Left cardiac atrium (tissue), 4 donors: ENCODE data around the gene PMEL. TPM values are rescaled to one million over a fixed set of nuclear protein-coding genes. Genes with fewer than 3 reads are reported as not detected.

Experiments
- ATAC-seq, 2 donors: fragments of 200-7000 bp; cut with Tn5 transposase; one replicate each; pipeline ENCODE4 v1.9.1; 2020; ENCODE audit warnings: mild to moderate bottlenecking in 2 of 2, moderate library complexity in 2 of 2
- DNase-seq: peaks from one replicate; pipeline ENCODE4 v3.0.0-alpha.2; 2020
- intact Hi-C, 2 donors: fragments of 100-400 bp; cut with DNase I; formaldehyde crosslinking; loops; one replicate each; pipeline versions ENCODE4 v1.14.1 to v1.15.1; 2022 to 2023
- total RNA-seq, 2 donors: library from RNA; stranded (reverse); fragmentation: NEBNext Ultra II Directional; extraction: Animal tissue kit (Norgen Biotek cat#: 25700); gene quantifications; one replicate each; pipeline ENCODE4 v1.2.1, GENCODE V29; 2021
- donor health status: DM: no; HTN: yes; CAD: no.
- donor health status: DM: no; HTN: yes; CAD: no; lungs with severe emphysema.
- donor health status: DM: yes; HTN: yes; CAD: no.
- donor health status: Dilated cardiomyopathy.

PMEL gene
- total RNA-seq, 2 donors from 2014 or later: 0.65 to 0.81 TPM

DNA sequence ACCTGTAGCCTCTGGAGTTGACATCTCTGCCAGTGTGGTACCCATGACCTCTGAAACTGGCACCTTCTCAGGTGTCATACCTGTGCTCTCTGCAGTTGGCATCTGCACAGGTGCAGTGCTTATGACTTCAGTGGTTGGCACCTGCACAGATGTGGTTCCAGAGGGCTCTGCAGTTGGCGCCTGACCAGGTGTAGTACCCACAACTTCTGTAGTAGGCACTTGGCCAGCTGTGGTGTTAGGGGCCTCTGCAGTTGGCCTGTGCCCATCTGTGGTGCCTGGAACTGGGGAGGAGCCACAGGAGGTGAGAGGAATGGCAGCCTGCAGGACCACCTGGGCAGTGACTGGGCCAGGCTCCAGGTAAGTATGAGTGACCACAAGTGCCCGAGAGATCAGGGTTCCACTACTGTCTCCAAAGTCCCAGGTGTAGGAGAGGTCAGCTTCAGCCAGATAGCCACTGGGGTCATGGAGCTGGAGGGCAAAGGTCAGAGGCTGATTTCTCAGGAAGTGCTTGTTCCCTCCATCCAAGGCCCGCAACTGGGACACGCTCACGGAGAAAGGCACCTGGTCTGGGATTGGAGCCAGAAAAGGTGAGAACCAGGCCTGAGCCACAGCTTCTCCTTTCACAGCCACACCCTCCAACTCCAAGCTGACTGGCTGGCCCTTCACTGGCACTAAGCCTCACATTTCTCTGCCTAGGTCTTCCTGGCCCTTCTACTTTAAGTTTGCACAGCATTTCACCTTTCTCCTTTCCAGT lies 8.6 kb downstream of the PMEL start:
- ATAC-seq (no peak), DNase-seq (no peak)
- intact Hi-C loops: no loop called here

DNA sequence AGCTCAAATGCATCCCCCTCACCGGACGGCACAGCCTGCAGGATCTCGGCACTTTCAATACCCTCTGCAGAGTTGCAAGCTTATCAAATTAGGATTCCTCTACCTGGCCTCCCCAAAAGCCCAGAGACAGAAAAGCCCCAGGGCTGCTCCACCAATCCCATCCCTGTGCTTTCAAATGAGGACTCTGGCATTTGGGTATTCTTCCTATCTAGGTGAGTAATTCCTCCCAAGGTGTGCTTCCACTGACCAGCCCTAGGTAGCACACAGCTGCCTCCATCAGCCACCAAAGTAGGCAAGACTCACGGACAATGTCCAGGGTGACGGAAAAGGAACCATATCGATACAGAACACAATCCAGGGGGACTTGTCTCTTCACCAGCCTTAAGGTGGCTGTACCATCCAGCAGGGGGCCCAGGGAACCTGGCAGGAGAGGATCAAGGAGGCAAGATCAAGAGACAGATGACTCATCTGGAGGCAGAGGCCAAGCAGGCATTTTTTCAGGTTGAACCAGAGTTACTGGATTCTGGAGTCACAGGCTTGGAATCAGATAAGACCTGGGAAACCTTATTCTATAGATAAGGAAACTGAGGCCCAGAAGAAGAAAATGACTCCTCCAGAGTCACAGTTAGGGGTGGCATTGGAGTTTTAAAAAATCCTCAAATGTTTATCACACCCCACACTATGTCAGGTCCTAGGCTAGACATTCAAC lies 9.9 kb downstream of the PMEL start:
- intact Hi-C loops: no loop called here
- DNase-seq: no peak
- ATAC-seq: peak in 1 of 2 donors; percentile 65

DNA sequence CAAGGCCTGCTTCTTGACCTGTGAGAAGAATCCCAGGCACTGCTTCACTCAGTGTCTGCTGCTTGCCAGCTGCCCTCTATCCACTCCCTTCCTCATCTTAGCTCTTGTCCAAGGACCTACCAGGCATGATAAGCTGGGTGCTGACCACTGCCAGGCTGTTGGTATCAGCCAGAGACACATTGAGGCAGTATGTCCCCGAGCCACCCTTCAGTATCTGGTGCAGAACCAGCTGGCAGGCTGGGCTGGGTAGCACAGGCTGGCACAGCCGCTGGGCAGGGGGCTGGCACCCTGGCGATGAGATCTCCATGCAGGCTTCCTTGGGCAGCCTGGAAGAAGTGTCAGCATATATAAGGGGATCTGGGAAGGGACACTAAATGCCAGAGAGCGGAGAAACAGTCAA lies 10.5 kb downstream of the PMEL start:
- intact Hi-C loops: no loop called here
- DNase-seq (no peak), ATAC-seq (no peak)

DNA sequence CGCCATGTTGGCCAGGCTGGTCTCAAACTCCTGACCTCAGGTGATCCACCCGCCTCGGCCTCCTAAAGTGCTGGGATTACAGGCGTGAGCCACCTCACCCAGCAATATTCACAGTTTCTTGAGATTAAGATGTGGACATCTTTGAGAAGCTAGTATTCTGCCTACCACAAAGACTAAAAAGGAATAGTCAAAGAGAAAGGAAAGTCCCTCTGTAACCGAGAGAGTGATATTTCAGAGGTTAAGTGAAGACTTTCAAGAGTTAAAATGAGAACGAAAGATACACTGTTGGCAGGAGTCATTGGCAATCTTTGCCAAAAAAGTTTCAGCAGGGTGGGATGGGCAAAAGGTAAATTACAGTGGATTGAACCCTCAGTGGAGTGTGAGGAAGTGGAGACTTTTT lies 19.3 kb downstream of the PMEL start:
- ATAC-seq (no peak), DNase-seq (no peak)
- intact Hi-C loops: no loop called here

DNA sequence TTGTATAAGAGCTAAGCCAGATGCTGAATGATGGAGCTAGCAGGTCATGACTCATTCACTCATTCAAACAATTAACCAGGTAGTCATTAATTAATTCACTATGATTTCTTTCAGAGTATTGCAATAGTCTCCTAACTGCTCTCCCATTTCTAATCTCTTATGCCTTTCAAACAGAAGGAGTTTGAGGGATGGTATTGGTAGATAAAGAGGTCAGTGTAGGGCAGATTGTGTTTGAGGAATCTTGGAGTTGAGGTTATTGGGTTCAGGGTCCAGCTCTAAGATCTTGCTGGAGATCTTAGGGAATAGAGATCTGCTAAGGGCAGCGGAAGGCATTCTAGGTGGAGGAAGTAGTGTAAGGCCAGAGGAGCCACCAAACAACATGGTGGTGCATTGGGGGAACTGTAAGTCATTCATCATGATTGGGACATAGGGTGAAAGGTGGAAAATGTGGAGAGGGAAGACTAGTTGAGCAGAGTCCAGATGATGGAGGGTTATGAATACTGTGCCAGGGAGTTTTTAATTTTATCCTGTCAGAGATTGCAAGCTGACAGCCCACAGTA lies 23.2 kb downstream of the PMEL start:
- DNase-seq (no peak), ATAC-seq (no peak)
- intact Hi-C loops: no loop called here

DNA sequence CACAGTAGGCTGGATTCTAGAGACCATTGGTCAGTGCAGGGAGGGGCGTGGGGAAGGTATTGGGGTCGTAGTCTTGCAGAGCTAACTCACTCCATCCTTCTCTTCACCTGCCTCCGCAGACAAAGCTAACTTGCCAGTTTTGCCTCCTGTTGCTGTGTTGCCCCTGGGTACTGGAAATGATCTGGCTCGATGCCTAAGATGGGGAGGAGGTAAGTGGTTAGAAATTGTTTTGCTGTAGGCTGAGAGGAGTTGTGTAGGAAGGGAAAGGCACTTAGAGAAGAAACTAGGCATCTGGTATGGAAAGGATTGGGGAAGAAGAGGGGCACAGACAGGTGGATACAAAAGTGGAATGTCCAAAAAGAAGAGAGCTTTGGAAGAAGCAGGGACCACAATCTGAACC lies 23.8 kb downstream of the PMEL start:
- no peak for DNase-seq

DNA sequence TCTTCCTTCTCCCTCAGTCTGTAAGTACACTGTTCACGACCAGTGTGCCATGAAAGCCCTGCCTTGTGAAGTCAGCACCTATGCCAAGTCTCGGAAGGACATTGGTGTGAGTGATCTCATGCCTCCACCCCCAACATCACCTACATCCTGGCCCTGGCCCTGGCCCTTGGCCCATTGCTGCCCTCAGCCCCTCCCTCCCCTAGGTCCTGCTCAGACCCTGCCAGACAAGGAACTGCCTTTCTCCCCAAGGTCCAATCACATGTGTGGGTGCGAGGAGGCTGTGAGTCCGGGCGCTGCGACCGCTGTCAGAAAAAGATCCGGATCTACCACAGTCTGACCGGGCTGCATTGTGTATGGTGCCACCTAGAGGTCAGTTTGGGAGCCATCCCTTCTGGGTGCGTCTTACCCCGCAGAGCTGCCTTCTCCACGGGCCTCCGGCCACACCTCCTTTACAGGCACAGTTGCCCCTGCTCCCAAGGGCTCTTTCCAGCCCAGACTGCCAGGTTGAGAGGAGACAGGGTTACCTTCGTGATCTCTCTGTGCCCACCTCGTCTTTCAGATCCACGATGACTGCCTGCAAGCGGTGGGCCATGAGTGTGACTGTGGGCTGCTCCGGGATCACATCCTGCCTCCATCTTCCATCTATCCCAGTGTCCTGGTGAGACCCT lies 25.6 kb downstream of the PMEL start:
- peak; percentile 95 for ATAC-seq
- DNase-seq: peak; percentile 86
- intact Hi-C loops: no loop called here

More for the DNA sequence above, 23.8 kb downstream of the PMEL start:
- intact Hi-C loops: no loop called here
- no peak for ATAC-seq

DNA sequence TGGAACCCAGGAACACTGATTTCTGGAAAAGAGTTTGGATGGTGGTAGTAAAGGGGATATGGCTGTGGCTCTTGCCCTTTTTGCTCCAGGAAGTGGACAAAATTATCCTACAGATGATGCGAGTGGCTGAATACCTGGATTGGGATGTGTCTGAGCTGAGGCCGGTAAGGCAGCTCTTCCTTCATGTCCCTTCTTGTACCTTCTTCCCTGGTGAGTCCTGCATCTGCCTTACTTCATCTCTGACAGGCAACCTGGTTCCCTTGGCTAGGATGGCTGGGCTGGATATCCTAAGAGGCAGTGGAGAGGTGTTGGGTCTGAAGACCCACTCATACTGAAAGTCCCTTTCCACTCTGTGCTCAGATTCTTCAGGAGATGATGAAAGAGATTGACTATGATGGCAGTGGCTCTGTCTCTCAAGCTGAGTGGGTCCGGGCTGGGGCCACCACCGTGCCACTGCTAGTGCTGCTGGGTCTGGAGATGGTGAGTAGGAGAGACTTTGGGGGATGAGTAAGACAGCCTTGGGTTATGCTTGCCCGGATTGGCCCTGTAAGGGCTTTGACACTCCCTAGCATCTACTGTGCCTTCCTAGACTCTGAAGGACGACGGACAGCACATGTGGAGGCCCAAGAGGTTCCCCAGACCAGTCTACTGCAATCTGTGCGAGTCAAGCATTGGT lies 26.9 kb downstream of the PMEL start:
- intact Hi-C loops: loop anchor here (5.0 to 10.0 kb wide), 2 partner anchors 194 to 202 kb away; partner anchors contain the start of gene GDF11 (in 1 of the 2)
- DNase-seq: no peak
- no peak for ATAC-seq

DNA sequence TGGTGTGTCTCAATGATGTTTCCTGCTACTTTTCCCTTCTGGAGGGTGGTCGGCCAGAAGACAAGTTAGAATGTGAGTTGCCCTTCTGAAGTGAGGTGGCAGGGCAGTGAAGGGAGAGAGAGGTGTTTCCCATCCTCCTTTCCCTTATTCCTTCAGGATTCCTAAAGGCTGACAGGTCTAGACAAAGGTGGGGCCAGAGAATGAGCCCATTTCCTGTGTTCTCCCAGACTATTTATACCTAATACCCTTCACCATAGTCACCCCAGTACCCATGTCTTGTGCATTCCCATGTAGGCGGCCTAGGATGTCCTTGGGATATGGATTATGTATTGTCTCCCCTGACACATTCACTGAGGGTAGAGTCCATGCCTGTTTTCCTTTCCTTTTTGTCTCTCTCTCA lies 27.9 kb downstream of the PMEL start:
- intact Hi-C loops: loop anchor here (5.0 to 10.0 kb wide), 2 partner anchors 193 to 201 kb away; partner anchors contain the start of gene GDF11 (in 1 of the 2)
- no peak for DNase-seq
- ATAC-seq: no peak

DNA sequence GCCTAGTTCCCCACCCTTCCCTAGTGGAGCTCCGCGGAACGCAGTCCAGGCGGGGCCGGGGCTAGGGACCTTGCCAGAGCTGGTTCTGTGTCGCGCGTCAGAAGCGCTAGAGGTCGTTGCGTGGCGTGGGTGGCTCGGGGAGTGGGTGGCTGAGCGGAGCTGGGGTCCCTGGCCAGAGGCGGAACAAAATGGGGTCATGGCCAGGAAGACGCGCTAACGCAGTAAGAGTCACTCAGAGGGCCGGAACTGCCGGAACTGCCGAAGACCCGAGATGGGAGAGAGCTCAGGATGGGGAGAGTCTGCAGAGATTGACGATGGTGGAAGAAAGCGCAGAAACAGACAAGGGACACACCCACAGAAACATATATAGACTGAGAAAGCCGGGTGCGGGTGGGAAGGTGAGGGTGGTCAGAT lies 30.1 kb downstream of the PMEL start:
- ATAC-seq: peak; percentile 2 to 35
- peak; percentile 67 for DNase-seq
- intact Hi-C loops: loop anchor here (5.0 to 10.0 kb wide), 2 partner anchors 191 to 198 kb away; partner anchors contain the start of gene GDF11 (in 1 of the 2)

DNA sequence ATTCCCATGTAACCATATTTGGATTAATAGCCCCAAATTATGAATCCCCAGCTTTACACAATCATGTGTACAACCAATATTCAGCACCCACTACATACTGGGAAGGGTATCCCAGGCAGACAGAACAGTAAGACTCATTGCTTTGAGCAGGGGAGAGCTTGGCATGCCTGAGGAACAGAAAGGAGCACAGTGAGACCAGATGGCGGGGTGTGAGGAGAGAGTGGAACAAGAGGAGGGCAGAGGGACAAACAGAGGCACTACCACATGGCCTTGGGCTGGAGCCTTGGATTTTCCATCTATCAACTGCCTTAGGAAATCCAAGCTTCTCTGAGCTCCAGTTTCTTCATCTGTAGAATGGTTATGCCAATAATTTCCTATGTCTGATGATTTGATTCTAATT lies 31.1 kb downstream of the PMEL start:
- DNase-seq (no peak), ATAC-seq (no peak)
- intact Hi-C loops: loop anchor here (5.0 to 10.0 kb wide), 3 partner anchors 33 to 197 kb away; partner anchors contain the start of genes CDK2 (in 1 of the 2), GDF11 (in 1 of the 2) and PMEL (in 1 of the 2)

DNA sequence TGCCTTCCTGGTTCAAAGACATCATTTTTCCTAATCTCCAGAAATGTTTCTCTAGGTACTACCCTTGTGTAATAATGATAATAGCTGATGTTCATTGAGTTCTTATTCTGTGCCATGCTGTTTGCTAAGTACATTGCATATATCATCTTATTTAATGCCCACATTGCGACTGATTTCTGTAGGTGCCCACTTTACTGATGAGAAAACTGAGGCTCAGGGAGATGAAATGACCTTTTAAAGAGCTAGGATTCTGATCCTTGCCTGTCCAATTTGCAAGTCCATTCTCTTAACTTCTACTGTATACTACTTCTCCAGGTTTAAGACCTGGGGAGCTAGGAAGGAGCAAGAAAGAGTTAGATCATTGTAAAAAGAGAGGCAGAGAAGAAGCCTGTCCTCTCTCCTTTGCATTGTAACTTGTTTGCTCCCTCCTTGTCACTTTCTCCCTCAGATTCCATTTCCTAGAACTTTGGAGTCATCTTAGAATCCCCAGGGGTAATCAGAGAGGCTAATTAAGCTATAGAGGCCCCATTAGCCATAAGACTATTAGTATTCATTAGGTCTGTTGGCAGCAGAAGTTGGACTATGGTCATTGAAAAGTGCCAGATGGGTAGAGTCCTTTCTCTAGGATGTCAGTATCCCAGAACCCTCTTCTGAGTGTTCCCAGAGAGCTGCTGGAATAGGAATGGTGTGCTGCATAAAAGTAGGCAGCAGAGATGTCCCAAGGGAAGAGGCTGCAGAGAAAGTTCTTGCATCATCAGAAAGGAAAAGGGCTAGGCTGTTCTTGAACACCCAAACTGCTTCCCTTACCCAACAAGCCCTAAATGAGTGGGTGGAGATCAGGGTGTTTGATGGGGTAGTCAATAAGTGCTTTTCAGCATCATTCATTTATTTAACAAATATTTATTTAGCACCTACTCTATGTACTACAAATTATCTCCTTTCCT lies 31.8 kb downstream of the PMEL start:
- ATAC-seq (no peak), DNase-seq (no peak)
- intact Hi-C loops: loop anchor here (5.0 to 10.0 kb wide), 2 partner anchors 33 to 189 kb away; partner anchors contain the start of genes CDK2 (in 1 of the 2), GDF11 (in 1 of the 2) and PMEL (in 1 of the 2)

DNA sequence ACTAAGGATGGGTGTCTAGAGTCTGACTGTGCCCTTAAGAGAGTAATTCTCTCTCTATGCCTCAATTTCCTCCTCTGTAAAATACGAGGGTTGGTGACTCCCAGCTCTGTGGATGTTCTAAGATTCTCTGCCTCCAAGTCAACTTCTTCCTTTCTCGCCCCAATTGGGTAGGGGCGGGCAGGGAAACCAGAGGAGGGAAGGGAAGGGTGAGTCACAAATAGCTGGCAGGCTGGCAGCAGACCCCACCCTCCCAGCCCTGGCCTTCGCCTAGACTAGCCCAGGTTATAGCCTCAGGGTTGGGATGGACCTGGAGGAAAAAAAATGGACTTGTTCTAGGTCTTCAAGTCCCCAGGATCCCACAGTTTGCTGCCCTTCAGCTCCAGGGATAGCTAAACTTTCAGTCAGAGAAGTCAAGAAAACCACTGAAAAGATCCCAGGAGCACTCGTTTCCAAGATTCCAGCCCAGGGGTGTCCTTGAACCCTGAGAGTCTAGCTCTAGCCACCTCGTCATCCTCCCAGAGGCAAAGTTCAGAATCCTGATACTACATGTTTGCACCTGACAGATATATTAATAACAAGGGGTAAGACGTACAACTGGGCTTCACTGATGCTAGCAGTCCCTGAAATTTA lies 32.6 kb downstream of the PMEL start:
- intact Hi-C loops: loop anchor here (5.0 to 10.0 kb wide), 2 partner anchors 34 to 188 kb away; partner anchors contain the start of genes CDK2 (in 1 of the 2), GDF11 (in 1 of the 2) and PMEL (in 1 of the 2)
- no peak for DNase-seq
- ATAC-seq: no peak

DNA sequence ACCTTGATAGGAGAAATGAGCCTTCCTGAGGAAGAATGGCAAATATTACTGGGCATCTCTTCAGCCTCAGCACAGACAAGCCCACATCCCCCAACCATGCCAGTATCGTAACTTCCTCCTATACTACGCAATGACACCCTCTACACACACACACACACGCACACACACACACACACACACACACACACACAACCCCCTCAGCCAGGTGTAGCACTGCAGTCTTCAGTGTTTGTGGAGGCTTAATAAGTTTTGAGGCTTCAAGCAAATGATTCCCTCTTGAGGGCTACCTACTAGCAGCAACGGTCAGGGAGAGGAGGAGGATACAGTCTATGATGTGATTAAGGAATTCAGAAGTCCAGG lies 33.3 kb downstream of the PMEL start:
- ATAC-seq: peak in 1 of 2 donors; percentile 11
- no peak for DNase-seq
- intact Hi-C loops: loop anchor here (5.0 to 10.0 kb wide), 2 partner anchors 35 to 188 kb away; partner anchors contain the start of genes CDK2 (in 1 of the 2), GDF11 (in 1 of the 2) and PMEL (in 1 of the 2)

DNA sequence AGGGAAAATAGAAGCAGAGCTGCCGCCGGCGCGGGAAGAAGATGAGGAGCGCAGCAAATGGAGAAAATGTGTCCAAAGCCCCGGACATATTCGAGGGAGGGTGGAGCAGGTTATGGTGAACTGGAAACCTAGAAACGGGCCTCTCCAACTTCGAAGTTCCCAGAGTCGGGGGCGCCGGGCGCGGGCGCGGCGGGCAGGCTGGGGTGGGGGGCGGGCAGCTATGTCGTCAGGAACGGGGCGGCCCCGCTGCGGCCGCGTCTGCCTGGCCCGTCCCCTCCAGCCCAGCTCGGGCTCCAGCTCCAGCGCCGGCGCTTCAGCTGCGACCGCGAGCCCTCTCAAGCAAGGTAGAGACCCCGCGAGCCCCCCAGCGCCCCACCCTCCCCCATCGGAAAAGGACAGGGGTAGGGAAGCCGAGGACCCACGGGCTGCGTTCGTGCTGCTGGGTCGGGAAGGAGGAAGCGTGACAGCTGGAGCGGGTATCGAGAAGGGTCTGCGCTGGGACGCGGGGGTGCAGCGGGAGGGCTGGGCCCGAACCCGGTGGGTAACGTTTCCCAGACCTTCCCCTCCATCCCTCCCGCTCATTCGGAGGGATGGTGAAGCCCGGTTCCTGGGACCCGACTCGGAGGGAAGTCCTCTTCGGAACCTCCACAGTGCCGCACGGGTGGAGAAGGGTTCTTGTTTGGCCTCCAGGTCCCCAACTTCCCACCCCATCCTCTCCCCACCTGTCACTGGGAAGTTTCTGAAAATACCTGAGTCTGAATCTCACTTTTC lies 33.9 kb downstream of the PMEL start:
- intact Hi-C loops: loop anchor here (5.0 to 10.0 kb wide), 2 partner anchors 35 to 187 kb away; partner anchors contain the start of genes CDK2 (in 1 of the 2), GDF11 (in 1 of the 2) and PMEL (in 1 of the 2)
- DNase-seq: peak; percentile 67

DNA sequence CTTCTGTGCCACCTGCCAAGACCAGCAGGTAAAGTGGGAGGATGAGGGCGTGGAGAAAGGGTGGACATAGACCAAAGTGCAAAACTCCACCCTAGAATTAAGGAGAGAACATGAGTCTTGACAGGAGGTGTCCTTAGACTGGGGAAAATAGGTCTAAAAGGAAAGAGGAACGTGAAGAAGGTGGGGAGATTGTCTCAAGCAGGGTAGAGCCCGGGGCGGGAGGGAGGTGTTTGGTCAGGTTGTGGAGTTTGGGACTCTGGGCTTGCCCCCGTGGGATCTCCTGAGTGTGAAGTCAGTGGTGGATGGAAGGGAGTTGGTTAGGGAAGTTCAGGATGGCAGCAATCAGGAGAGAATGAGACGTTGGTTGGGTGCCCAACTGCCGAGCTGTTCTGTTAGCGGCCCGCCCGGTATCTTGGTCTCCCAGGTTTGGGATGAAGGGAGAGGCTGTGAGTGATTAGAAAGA lies 34.5 kb downstream of the PMEL start:
- intact Hi-C loops: loop anchor here (5.0 to 10.0 kb wide), 2 partner anchors 36 to 187 kb away; partner anchors contain the start of genes CDK2 (in 1 of the 2), GDF11 (in 1 of the 2) and PMEL (in 1 of the 2)
- ATAC-seq: no peak
- no peak for DNase-seq

More for the DNA sequence above, 33.9 kb downstream of the PMEL start:
- peak; percentile 47 to 56 for ATAC-seq
